Activated T-cell treated with anti-CD3 and anti-CD28 coated beads for 4 hours (primary cell): ENCODE data around the gene DPP3.
A peak's percentile ranks its signal among the peaks of the same experiment; 100 is the strongest.
"Not testable (repeated sequence)": the region's sequence is repeated elsewhere in the genome, so short reads cannot be mapped to it uniquely, and the experiment has no call there.

Experiments
- DNase-seq: peaks from one replicate; pipeline ENCODE4 v3.0.0-alpha.2; 2020

The DPP3 gene

DNA sequence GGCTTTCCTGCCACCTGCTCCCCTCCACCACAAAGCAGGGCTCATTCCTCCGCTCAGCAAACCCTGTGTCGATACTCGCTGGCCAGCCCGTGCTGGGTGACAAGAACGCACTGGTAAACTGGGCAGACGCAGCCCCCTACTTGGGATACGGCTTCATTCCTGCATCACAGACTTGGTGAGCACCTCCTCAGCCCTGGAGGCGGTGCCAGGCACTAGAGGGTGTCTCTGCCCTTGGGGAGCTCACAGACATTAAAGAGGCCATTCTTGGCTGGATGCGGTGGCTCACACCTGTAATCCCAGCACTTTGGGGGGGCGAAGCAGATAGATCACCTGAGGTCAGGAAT, 59.6 kb downstream of the DPP3 start:
- DNase-seq = no peak

DNA sequence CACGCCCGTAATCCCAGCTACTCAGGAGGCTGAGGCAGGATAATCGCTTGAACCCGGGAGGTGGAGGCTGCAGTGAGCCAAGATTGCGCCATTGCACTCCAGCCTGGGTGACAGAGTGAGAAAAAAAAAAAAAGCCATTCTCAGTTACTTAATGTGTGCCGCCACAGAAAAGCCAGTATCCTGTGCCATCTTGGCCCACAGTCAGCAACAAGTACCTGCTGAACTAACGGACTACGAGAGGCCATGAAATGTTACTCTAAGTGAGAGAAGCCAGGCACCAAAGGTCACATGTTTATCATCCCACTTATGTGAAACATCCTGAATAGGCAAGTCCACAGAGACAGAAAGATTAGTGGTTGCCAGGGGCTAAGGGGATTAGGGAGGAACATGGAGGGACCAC, 60.4 kb downstream of the DPP3 start:
- not testable (repeated sequence) for DNase-seq

DNA sequence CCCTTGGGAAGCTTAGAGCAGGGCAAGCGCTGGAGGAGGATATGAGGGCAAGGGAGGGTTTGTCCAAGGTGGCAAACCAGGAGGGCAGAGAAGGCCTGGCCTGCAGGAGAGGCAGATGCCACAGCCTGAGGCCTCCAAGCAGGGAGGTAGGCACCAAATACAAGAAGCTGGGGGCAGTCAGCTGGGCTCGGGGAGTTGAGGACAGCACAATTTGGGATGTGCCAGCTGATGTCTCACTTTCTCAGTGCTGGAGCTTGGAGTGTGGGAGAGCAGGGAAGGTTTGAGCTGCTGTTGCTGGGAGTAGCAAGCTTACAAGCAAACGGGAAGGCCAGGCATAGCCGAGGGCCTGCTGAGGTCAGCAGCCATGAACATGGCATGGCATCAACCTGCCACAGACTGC, 61.7 kb downstream of the DPP3 start:
- no peak for DNase-seq

DNA sequence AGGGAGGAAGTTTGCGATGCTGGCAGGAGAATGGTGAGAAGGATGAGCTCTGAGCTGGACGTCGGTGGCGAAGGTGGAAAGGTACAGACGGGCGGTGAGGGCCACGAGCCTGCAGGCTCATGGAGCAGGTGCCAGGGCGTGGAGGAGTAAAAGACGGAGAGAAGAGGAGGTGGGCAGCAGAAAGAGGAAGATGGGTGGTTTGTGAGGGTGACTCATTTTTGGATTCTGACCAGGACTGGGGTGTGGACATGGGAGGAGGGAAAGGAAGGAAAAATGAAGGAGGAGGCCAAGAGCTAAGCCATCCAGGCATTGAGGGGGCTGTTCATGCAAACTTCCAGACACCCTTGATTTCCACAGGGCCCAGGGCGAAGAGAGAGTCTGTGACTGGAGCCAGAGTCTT, 62.1 kb downstream of the DPP3 start:
- DNase-seq = no peak

DNA sequence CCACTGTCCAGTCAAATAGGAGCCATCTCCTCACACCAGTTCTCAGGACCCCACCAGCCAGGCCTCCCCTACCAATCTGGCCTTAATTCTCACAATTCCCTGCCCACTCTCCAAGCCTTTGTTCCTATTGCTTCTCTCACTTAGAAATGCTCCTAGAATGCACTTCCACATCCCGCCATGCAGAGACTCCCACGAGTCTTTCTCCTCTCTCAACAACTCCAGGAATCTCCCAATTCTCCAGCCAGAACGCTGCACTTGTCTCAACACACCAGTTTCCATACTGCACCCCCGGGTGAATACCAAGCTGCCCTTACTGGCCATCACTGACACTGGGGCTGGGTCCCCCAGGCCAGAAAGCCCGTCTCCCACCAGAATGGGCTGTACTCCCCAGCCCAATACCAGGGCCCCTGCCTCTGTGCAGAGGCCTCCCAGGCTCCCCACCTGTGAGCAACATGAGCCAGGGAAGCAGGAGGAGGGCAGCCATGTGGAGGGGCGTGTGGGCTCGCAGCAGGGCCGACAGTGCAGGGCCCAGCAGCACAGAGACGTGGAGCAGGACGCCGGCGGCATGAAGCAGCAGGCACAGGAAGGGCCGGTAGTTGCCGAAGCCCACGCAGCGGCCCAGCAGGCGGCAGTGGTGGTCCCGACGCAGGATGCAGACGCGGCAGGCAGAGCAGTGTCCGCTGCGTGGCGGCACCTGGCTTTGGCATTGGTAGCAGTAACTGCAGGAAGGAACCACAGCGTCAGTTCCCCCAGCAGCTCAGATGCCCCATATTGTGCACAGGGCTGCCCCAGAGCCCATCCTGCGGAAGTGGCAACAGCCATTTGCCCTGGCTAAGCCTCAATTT, 63.3 kb downstream of the DPP3 start:
- DNase-seq = peak; percentile 9

DNA sequence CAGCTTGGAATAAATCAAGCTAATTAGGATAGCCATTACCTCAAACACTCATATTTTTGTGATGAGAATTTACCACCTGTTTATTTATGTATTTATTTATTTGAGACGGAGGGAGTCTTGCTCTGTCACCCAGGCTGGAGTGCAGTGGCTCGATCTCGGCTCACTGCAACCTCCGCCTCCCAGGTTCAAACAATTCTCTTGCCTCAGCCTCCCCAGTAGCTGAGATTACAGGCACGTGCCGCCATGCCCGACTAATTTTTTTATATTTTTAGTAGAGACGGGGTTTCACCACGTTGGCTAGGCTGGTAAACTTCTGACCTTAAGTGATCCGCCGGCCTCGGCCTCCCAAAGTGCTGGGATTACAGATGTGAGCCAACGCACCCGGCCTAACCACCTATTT, 64.7 kb downstream of the DPP3 start:
- DNase-seq = not testable (repeated sequence)

DNA sequence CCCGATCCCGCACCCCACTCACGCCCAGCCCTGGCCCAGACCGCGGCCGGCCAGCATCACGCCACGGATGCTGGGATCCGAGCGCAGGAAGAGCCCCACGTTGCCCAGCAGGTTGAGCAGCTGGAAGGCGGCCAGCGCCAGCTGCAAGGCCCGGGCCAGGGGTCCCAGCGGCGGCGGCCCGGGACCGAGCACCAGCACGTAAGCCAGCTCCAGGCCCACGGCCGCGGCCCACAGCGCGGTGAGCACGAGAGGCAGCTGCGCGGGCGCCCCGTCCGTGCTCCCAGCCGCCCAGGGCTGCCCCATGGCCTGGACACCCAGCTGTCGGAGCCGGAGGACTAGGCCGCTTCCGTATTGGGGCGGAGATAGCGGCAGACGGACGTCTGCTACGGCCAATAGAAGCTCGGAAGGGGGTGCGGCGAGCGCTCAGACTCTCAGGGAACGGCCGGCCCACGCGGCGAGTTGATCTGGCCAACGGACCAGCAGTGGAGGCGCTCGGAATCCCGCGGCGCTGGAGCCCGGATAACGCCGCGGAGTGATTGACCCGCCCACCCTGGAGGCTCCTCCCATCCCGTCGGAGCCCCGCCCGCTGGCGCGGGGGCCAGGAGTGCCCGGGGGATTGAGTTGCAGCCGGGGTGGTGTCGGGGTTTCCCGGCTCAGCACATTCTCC, 65.6 kb downstream of the DPP3 start, which contains the start of gene ZDHHC24:
Gene ZDHHC24, minus strand, starts transcription at position 348 of the 667 bp plus-strand sequence. Its CDS starts 45 bp downstream, at position 303.
- peak; percentile 73 for DNase-seq

DNA sequence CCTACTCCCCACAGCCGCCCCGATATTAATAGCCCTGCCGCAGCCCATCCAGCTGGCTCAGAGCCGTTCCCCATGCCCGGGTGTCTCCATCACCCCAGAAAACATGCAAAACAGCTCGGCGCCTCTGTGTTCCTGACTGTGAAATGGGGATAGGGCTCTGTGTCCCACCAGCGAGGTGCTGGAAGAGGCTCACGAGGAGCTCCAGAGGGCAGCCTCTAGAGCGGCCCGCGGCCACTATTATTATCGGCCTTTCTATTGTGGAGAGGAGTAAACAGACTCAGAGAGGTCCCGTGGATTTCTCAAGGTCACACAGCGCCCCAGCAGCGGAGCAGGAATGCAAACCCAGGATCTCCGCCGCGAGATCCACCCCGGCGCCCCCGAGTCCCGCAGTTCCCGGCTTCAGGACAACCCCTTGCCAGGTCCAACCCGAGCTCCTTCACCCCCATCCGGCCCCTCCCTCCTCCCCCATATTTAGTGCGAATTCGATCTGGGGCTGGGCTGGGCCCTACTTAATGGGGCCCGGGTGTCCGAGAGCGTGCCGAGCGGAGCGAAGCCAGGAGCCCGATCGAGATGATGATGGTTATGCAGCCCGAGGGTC, 66.2 kb downstream of the DPP3 start, which contains the start of gene ACTN3:
Gene ACTN3, plus strand, starts transcription at position 536 of the 598 bp plus-strand sequence. Its CDS starts 35 bp downstream, at position 571.
- DNase-seq = no peak

DNA sequence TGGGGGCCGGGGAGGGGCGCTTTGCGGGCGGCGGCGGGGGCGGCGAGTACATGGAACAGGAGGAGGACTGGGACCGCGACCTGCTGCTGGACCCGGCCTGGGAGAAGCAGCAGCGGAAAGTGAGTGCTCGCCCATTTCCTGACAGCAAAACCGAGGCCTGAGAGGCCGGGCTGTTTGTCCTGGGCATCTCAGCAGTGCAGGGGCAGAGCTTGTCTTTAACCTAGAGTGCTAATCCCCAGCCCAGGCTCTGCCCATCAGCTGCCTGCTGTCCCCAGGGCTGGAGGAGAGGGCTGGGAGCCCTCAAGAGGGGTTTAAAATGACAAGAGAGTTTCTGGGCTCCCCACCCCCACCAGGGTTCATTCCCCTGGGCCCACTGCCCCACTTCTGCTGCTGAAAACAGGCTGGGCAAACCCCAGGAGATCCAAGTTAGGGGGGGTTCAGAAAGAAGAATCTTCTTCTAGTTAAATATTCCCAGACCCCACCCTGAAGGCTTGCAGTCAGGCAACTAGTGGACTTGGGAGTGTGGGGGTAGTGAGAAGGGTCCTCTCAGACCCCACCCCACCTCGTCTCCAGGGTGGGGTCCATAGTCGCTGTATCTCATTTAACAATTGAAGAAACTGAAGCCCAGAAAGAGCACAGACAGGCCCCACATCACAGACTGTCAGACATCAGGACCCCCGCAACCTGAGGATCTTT, 66.9 kb downstream of the DPP3 start:
- DNase-seq = no peak

DNA sequence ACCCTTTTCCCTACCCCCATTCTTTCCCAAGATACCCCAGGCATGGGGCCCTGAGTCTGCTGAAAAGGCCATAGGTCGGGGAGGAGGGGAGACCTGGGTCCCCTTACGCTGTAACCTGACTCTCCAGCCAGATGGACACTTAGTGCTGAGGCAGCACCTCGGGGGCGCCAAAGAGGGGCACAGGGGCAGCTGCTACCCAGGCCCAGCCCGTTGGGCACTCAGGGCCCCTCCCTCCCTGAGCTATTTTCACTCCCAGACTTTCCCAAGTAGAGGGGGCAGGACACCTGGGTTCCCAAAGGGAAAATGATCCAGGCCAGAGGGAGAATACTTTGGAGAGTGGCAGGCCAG, 67.4 kb downstream of the DPP3 start:
- DNase-seq = no peak

DNA sequence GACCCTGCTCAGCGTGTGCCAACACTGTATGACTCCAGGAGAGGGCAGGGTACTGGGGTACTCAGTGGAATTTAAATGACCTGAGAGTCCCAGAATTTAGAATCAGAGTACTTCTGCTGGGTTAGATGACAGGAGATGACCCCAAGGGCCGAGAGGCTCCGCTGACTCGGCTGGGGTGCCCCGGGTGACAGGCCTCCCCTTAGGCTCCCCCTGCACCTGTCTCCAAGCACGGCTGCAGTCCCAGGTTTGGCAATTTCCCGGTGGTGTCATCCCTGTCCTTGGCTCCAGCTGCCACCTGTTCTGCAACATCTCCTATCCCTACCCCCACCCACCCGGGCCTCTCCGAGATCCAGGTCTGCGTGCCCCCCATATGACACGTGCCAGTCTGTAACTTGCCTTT, 67.8 kb downstream of the DPP3 start:
- no peak for DNase-seq

DNA sequence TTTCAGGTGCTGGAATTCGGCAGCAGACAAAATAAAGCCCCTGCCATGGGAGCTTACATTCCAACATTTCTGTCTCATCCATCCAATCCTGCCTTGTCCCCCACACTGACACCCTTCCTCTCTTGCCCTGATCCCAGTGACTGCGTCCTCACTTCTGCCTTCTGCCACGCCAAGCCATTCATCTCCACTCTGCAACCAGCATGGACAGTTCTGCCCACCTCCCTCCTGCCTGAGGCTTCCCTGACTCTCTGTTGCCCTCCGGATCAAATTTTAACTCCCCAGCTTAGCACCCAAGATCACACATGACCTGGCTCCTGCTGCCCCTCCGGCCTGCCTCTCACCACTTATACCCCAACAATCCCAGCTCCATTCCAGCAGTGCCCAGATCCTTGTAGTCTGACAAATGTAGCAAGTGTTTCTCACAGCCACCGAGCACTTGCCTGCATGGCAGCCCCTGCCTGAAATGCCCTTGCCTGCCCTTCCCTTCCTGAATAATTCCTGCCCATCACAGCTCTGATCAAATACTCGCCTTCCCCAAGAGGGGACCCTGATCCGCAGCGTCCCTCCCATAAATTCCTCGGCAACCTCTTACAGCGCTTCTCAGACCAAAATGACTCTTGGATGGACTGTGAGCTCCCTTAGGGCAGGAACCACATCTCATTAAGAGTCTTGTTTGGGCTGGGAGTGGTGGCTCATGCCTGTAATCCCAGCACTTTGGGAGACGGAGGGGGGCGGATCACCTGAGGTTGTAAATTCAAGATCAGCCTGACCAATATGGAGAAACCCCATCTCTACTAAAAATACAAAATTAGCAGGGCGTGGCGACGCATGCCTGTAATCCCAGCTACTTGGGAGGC, 68.8 kb downstream of the DPP3 start:
- DNase-seq = no peak

DNA sequence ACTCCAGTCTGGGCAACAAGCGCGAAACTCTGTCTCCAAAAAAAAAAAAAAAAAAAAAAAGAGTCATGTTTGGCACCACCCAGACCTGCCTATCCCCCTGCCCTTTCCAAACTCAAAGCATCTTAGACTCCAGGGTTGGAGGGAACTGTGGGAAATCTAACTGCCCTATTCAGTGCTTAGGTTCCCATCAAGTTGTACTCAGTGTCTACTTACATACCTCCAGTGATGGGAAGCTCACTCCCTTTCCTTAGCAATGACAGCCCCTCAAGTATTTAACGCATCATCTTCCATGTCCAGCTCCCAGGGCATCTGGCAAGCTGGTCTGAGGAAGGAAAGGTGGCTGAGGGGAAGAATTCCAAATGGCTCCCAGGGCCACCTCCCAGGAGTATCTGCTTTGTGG, 69.5 kb downstream of the DPP3 start:
- no peak for DNase-seq

DNA sequence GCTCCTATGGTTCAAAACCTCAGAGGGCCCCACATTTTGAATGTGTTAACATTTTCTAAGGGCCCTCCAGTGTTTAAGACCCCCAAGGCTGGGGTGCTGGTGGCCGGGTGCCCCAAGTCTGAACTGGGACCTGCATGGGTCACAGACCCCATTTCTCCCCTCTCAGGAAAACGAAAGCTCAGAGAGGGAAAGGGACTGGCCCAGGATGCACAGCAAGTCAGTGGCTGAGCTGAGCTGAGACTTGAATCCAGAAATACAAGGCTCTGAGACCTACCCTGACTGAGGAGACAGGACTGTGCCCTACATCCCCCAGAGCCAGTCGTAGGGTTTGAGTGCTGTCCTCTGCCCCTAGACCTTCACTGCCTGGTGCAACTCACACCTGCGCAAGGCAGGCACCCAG, 70.7 kb downstream of the DPP3 start:
- no peak for DNase-seq

DNA sequence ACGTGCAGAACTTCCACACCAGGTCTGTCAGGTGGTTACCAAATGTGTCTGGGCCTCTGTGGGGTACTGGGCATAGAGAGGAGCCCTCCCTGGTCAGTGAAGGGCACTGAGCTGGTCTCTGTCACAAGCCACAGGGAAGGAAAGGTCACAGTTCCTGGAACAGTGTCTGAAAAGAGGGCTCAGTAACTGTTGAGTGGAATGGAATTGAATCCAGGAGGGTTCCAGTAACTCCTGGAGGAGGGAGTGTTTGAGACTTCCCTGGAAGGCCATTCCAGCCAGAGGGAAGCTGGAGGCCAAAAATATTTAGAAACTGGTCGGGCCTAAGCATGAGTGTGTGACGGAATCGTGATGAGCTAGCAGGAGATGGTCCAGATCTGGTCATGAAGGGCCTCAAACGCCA, 74.4 kb downstream of the DPP3 start:
- DNase-seq = no peak

DNA sequence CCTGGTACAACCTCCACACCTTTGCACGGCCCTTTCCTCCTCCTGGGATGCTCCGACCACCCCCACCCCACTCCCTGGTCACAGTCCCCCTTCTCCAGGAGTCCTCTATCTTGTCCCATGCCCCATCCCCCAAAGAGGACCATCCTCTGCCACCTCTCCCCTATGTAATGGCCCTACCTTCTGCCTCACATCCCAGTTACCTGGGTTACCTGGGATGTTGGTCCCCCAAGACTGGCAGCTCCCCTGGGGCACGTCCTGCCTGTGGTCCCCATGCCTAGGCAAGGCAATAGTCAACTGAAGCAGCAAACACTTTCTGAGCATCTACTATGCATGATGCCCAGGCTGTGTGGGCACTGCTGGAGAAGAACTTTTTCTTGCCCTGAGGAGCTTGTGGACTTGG, 75.2 kb downstream of the DPP3 start:
- DNase-seq = no peak

DNA sequence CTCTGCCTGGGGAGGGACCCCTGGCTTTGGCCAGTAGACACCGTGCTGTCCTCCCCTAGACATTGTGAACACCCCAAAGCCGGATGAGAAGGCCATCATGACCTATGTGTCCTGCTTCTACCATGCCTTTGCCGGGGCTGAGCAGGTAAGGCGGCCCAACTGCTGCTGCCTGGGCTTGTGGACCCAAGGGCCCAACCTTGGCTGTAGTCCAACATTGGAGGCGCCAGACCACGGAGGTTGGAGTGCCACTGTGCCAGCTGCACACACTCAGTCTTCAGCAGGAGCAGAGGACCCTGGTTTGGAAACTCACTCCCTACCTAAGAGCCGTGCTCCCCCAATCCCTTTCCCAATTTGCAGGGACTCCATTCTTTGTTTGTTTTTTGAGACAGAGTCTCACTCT, 75.9 kb downstream of the DPP3 start:
- no peak for DNase-seq

DNA sequence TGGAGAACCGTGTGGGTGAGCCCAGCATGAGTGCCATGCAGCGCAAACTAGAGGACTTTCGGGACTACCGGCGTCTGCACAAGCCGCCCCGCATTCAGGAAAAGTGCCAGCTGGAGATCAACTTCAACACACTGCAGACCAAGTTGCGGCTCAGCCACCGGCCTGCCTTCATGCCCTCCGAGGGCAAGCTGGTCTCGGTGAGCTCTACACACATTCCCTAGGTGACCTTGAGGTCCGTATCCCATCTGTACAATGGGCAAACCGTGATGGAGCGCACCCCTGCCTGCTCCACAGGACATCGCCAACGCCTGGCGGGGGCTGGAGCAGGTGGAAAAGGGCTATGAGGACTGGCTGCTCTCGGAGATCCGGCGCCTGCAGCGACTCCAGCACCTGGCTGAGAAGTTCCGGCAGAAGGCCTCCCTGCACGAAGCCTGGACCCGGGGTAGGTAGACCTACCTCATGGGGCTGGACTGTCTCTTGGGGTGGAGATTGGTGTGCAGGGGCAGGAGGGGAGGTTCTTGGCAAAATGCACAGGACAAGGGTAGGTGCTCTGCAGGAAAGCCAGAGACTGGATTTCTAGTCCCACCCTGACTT, 77.6 kb downstream of the DPP3 start:
- DNase-seq = no peak
